ENCODE data around the gene FYN. TPM values are rescaled to one million over a fixed set of nuclear protein-coding genes. Genes with fewer than 3 reads are reported as not detected.

Gene FYN
- total and polyA plus RNA-seq, 2 of the 8 experiments (the other 6 are each of a cell fraction or from before 2014, with no cell fraction given), result 46.8 to 97.2 TPM

DNA sequence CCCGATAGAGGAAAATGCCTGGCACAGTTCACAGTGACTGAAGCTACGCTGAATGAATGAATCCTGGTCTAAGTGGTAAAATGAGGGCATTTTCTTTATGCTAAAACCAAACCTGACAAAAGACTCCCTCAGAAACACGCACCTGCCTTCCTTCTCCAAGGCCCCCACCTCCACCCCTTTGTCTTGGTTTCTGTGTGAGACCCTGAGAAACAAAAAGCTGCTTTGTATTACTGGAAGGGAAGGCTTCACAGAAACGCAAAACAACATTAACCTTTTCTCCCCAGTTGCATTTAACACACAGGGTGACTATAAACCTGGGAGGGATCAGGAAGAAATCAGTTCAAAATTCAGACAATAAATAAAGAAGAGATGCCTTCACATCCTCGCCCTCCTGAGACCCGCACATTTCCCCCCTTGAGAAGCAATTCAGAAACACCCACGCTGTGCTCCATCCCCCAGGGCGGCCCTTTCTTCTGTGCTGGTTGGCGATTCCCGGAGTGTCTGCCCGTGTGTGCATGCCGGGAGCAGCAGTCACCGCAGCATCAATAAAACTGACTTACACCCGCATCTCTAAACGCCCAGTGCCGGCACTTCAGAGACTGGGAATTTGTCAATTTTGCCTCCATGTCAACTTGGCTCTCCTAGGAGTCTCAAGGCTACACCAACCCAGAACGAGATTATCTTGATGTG is 200.3 kb downstream of the FYN start (continued):
- TF ChIP-seq, protein P1, sequence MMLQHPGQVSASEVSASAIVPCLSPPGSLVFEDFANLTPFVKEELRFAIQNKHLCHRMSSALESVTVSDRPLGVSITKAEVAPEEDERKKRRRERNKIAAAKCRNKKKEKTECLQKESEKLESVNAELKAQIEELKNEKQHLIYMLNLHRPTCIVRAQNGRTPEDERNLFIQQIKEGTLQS (IDR thresholded peaks at IDR 0.05; ENCODE audit: insufficient read depth, low read depth, low read length), result no peak
- TF ChIP-seq CBX5 (IDR thresholded peaks at IDR 0.05; ENCODE audit: low read depth, low read length), result no peak
- no peak for TF ChIP-seq SAP30 (IDR thresholded peaks at IDR 0.05; ENCODE audit: insufficient read depth, insufficient replicate concordance, low read length)
- TF ChIP-seq TBP (IDR thresholded peaks at IDR 0.05; ENCODE audit: low read depth, low read length), result no peak
